NT2/D1 (cell line): ENCODE measurements around the gene CRTC1.

Source experiments
- SUZ12 ChIP-seq: IDR thresholded peaks from 2 replicates; pipeline ENCODE4 v1.6.1; 2011; ENCODE audit not compliant: insufficient read length, insufficient read depth; ENCODE audit errors: extremely low read depth
- YY1 ChIP-seq: IDR thresholded peaks from 2 replicates; pipeline ENCODE4 v1.6.1; 2011; ENCODE audit not compliant: insufficient read length, insufficient read depth
- ZNF274 ChIP-seq: IDR thresholded peaks from 2 replicates; pipeline ENCODE4 v1.6.1; 2011; ENCODE audit warnings: mild to moderate bottlenecking, low read depth, low read length

DNA sequence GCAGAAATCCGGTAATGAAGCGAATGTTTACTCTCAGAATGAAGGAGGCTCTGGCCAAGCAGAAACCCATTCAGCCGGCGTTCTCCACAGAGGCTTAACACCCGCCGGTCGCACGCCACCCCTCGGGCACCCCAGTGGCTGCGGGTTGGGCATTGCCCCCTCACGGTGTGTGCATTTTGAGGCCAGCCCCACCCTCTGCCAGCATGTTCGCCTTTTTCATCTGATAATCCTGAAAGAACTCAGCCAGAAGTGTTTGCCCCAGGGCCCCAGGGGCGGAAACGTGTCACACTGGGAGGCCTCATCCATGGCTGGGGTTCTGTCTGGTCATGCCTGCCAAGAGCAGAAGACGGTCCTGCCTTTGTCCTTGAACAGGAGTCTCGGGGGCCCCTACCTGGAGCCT, 73.4 kb downstream of the CRTC1 start:
- TF ChIP-seq YY1 (no peak), ZNF274 (no peak), SUZ12 (no peak)
